Psoas muscle (tissue), 8 donors: ENCODE data around the gene ATL1. TPM values are rescaled to one million over a fixed set of nuclear protein-coding genes. Genes with fewer than 3 reads are reported as not detected.
"Not testable (repeated sequence)": the region's sequence is repeated elsewhere in the genome, so short reads cannot be mapped to it uniquely, and the experiment has no call there.

Experiments used
- ATAC-seq, 4 donors: fragments of 200-7000 bp; cut with Tn5 transposase; one replicate each; pipeline ENCODE4 v1.9.1; 2020; ENCODE audit warnings: moderate library complexity in 3 of 4, mild to moderate bottlenecking in 2 of 4
- DNase-seq, 2 donors: peaks; one replicate each; pipeline ENCODE4 v3.0.0-alpha.2; 2020
- H3K27ac ChIP-seq: fragments of 200-600 bp; one replicate; pipeline ENCODE4 v1.8.0; 2022
- H3K27me3 ChIP-seq, 3 donors: fragments of 200-600 bp in 1 of 3; one replicate each; pipeline versions ENCODE4 v1.6.1 to v1.8.0; 2013 to 2022; ENCODE audit warnings: low read length in 2 of 3, mild to moderate bottlenecking in 2 of 3, moderate library complexity in 1 of 3; ENCODE audit not compliant: insufficient read depth in 3 of 3
- H3K36me3 ChIP-seq, 2 donors: fragments of 200-600 bp in 1 of 2; one replicate each; pipeline versions ENCODE4 v1.6.1 to v1.8.0; 2013 to 2022; ENCODE audit warnings: low read depth in 1 of 2, mild to moderate bottlenecking in 1 of 2, moderate library complexity in 1 of 2; ENCODE audit not compliant: insufficient read depth in 1 of 2
- H3K4me1 ChIP-seq: fragments of 200-600 bp; one replicate; pipeline ENCODE4 v1.8.0; 2022
- H3K4me3 ChIP-seq: fragments of 200-600 bp; one replicate; pipeline ENCODE4 v1.8.0; 2022; ENCODE audit warnings: mild to moderate bottlenecking
- H3K9me3 ChIP-seq: fragments of 200-600 bp; one replicate; pipeline ENCODE4 v1.8.0; 2022
- CTCF ChIP-seq: fragments of 200-600 bp; IDR thresholded peaks from one replicate; pipeline ENCODE4 v1.8.0; 2022; ENCODE audit warnings: antibody characterized with exemption
- WGBS, 3 donors: extraction: QIAGEN DNeasy Blood & Tissue Kit; methylation state at CpG; one replicate each; pipeline versions ENCODE4 v1.1.6 to v1.1.7; 2013; 5-methylcytosine and 5-hydroxymethylcytosine counted together
- intact Hi-C, 2 donors: fragments of 100-400 bp; cut with DNase I; formaldehyde crosslinking; loops; one replicate each; pipeline versions ENCODE4 v1.11.0 to v1.14.2; 2022
- polyA plus RNA-seq, 3 donors: library from polyadenylated mRNA; stranded (reverse); fragments of 200-250 nt; gene quantifications; one replicate each; pipeline ENCODE4 v1.2.3, GENCODE V29; 2013
- total RNA-seq, 4 donors: library from RNA; stranded (reverse); fragmentation: NEBNext Ultra II Directional in 2 of 4; extraction: Animal tissue kit (Norgen Biotek cat#: 25700) in 2 of 4; gene quantifications; one replicate each; pipeline versions ENCODE4 v1.2.1 to v1.2.4, GENCODE V29; 2021 to 2023
- donor health status: healthy with polysubstance abuse.
- donor health status: DM: no; HTN: no; CAD: no; lungs with moderate emphysema.
- donor health status: Bipolar disorder and iron deficiency.
- donor health status: healthy.
- donor health status: DM: yes; HTN: yes; CAD: no.
- donor health status: DM: no; HTN: no; CAD: no.
- donor health status: DM: no; HTN: no; CAD: no.
- donor health status: DM: yes; HTN: yes; CAD: no.

ATL1 gene
- total and polyA plus RNA-seq, 7 donors: 0.43 to 1.4 (median 0.64) TPM

- no peak for TF ChIP-seq CTCF
- no peak overlapping the region for H3K4me3 ChIP-seq
- H3K9me3 ChIP-seq: no peaks in the 10 kb centered on the region
- DNase-seq: no peak
- ATAC-seq: no peak
- intact Hi-C loops: no loop called here
- H3K4me1 ChIP-seq: no peaks in the 10 kb centered on the region
- peaks cover 0 to 3% of the 10 kb centered on the region in 2 donors for H3K36me3 ChIP-seq
- WGBS, 3 donors: 82 to 93% (median 87%) methylated on average over 1 of the region's 1 CpG
- H3K27me3 ChIP-seq: no peaks in the 10 kb centered on the region
- no peak overlapping the region for H3K27ac ChIP-seq
Measured at GRCh38 chr14:50622978-50623377, 63.0 kb downstream of the ATL1 start.

GRCh38 chr14:50624447-50624846, 64.5 kb downstream of the ATL1 start:
- Histone ChIP-seq H3K4me3 (no peak overlapping the region), H3K27me3 (no peaks in the 10 kb centered on the region), H3K9me3 (no peaks in the 10 kb centered on the region), H3K27ac (no peak overlapping the region), H3K36me3 (peaks cover 0 to 3% of the 10 kb centered on the region in 2 donors), H3K4me1 (no peaks in the 10 kb centered on the region)
- 96 to 100% (median 100%) methylated on average over 1 of the region's 1 CpG for WGBS, 3 donors
- DNase-seq: no peak
- no peak for ATAC-seq
- no peak for TF ChIP-seq CTCF
- intact Hi-C loops: no loop called here

GRCh38 chr14:50624947-50625346, 65.0 kb downstream of the ATL1 start:
- intact Hi-C loops, H3K27ac ChIP-seq, ATAC-seq, H3K36me3 ChIP-seq, H3K27me3 ChIP-seq, H3K4me3 ChIP-seq, H3K4me1 ChIP-seq, H3K9me3 ChIP-seq, DNase-seq: not testable (repeated sequence)
- 96 to 100% (median 96%) methylated on average over 4 of the region's 4 CpGs for WGBS, 3 donors

GRCh38 chr14:50631408-50631821, 71.5 kb downstream of the ATL1 start:
- DNase-seq (no peak), ATAC-seq (no peak)
- Histone ChIP-seq H3K27me3 (no peaks in the 10 kb centered on the region), H3K4me1 (no peaks in the 10 kb centered on the region), H3K9me3 (no peaks in the 10 kb centered on the region), H3K36me3 (peaks cover 0 to 20% of the 10 kb centered on the region in 2 donors), H3K27ac (no peak overlapping the region), H3K4me3 (no peak overlapping the region)
- intact Hi-C loops: no loop called here
- 62 to 72% (median 70%) methylated on average over 4 of the region's 4 CpGs for WGBS, 3 donors
- no peak for TF ChIP-seq CTCF

GRCh38 chr14:50633954-50634353, 74.0 kb downstream of the ATL1 start:
- DNase-seq (no peak), ATAC-seq (no peak)
- intact Hi-C loops: no loop called here
- no peaks in the 10 kb centered on the region for H3K9me3 ChIP-seq
- H3K36me3 ChIP-seq: peaks cover 0 to 27% of the 10 kb centered on the region in 2 donors
- H3K27me3 ChIP-seq: no peaks in the 10 kb centered on the region
- no peak overlapping the region for H3K27ac ChIP-seq
- no peak for TF ChIP-seq CTCF
- WGBS, 3 donors: 77 to 85% (median 85%) methylated on average over 4 of the region's 4 CpGs
- no peaks in the 10 kb centered on the region for H3K4me1 ChIP-seq
- H3K4me3 ChIP-seq: no peak overlapping the region
